Amygdala (tissue), 56 donors: ENCODE results near the gene SLC16A11.
"Not testable (repeated sequence)": the region's sequence is repeated elsewhere in the genome, so short reads cannot be mapped to it uniquely, and the experiment has no call there.

ENCODE experiments used
- DNase-seq, 56 donors: peaks; one replicate each; lab custom pipeline; 2025; lab: John Stamatoyannopoulos, UW

Gene SLC16A11

GRCh38 chr17:7014261-7014994, 29.5 kb downstream of the SLC16A11 start:
- DNase-seq = peak; percentile 57 to 99 (median 95)

DNA sequence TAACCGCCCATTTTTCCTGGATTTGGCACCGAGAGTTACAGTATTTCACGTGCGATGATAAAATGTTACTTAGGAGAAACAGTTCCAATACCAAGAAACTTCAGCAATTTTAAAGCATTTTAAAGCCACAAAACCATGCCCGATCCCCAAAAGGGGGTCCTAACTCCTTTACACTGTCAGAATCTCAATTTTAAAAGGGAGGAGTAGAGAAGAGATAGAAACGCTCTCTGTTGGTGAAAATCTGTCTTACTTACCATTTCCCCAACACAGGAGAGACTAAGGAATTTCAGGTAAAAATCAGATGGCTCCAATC, 32.0 kb downstream of the SLC16A11 start:
- no peak for DNase-seq

- no peak for DNase-seq
Observed at GRCh38 chr17:7011415-7011814, 32.5 kb downstream of the SLC16A11 start.

GRCh38 chr17:7010523-7010922, 33.4 kb downstream of the SLC16A11 start:
- no peak for DNase-seq

DNA sequence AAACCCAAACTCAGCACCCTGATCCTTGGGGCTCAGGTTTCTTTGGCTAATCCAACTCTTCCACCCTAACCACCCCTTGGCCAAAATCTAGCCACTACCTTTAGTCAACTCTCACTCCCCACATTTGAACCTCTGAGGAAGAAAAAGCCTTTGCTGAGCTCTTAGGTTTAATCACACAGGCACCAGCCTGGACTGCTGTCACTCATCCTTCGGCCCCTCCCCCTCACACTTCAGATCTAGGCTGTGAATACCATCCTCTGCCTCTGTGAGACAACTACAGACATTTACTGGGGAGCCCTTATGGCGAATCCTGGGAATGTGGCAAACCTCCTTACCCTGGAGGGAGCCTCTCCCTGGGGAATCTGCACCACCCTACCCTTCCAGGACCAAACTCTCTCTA, 36.7 kb downstream of the SLC16A11 start:
- DNase-seq = no peak

GRCh38 chr17:7005716-7006115, 38.2 kb downstream of the SLC16A11 start:
- DNase-seq = no peak

GRCh38 chr17:7004398-7005253, 39.3 kb downstream of the SLC16A11 start:
- peak in 2 of 56 donors; percentile 19 to 76 for DNase-seq

DNA sequence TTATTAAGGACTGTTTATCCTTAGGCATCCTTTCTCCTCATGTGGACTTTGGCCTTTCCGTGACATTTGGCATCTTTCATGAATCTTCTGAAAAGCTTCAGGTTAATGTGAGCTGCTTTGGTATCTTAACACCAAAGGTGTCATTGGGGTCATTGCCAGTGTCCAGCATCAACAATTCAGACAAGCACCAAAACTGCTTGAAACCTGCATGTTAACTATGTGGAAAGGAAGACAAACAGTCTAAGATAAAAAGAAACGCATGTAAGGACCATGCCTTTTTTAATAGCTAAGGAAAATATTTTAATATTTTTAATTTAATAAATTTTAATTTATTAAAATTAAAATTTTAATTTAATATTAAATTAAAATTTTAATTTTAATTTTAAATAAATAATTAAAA, 40.1 kb downstream of the SLC16A11 start:
- DNase-seq = no peak

DNA sequence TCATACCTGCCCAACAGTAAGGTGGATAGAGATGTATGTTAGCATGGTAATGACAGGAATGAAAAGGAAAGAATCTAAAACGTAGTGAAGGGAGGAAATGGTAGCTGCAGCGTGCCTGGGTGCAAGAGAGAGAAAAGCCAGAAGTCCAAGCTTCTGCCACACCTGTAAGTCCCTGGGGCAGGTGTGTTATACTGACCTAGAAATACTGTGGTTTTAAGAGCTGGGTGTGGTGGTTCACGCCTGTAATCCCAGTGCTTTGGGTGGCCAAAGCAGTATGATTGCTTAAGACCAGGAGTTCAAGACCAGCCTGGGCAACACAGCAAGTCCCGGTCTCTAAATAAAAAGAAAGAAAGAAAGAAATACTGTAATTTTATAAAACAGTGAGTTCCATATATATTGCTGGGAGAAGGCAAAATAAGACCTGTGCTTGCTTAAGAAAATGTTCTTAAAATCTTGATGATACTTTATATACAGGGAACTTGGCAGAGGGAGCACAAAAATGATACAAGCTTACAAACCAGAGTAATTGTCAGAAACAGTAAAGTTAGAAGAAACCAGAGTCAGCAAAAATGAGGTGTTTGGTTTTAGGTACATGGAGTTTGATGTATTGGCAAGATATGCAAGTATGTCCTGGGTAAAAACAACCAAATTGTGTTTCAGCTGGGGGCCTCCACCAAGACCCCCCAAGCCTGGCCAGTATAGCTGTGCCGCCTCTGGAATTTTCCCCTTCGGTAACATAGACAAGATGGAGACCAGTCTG, 41.4 kb downstream of the SLC16A11 start:
- no peak for DNase-seq

DNA sequence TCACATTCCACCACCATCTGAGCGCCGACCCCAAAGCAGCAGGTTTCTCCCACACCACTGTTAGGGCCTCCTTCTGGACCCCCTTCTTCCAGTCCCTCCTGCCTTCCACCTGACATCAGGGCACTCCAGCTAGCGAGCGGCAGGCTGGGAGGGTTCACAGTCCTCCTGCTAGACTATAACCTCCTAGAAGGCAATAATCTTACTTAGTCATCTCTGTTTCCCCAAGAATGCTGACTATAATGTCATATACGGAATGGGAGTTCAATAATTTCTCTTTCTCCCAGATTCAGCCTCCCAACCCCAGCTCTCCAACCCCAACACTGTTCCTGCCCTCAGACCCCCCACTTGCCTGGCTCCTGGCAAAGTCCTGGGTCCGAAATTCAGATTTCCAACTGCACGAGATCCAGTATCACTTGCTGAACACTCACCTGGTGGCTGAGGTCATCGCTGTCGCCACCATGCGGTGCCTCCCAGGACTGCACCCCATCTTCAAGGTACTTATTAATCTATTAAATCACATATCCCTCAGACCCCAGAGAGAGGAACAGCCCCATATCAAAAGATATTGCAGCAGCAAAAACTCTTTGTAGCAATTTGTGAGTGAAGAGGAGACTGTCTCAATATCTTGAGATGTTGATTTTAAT, 42.5 kb downstream of the SLC16A11 start:
- peak in 2 of 56 donors; percentile 9 to 28 for DNase-seq

- DNase-seq = no peak
Observed at GRCh38 chr17:6998855-6999508, 44.9 kb downstream of the SLC16A11 start.

GRCh38 chr17:6997171-6997570, 46.7 kb downstream of the SLC16A11 start:
- no peak for DNase-seq

- DNase-seq = no peak
Observed at GRCh38 chr17:6996256-6997011, 47.5 kb downstream of the SLC16A11 start.

GRCh38 chr17:6995500-6996255, 48.2 kb downstream of the SLC16A11 start, which contains the start of gene ALOX12:
Gene ALOX12, plus strand, starts transcription at chr17:6996049. Its CDS starts 69 bp downstream, at chr17:6996118.
- no peak for DNase-seq

GRCh38 chr17:6994666-6995256, 49.1 kb downstream of the SLC16A11 start:
- no peak for DNase-seq

GRCh38 chr17:6994118-6994598, 49.7 kb downstream of the SLC16A11 start:
- no peak for DNase-seq

- DNase-seq = not testable (repeated sequence)
Observed at GRCh38 chr17:6993613-6994056, 50.3 kb downstream of the SLC16A11 start.
